GM19324 (cell line): ENCODE results near the gene ZNF410.
A peak's percentile ranks its signal among the peaks of the same experiment; 100 is the strongest.
"Not testable (repeated sequence)": the region's sequence is repeated elsewhere in the genome, so short reads cannot be mapped to it uniquely, and the experiment has no call there.

Experiments
- ATAC-seq: cut with Tn5 transposase; IDR thresholded peaks from one replicate; pipeline ENCODE4 v1.9.1; 2021; ENCODE audit warnings: mild to moderate bottlenecking, moderate library complexity; ENCODE audit not compliant: unreplicated experiment, low FRiP score

The ZNF410 gene

DNA sequence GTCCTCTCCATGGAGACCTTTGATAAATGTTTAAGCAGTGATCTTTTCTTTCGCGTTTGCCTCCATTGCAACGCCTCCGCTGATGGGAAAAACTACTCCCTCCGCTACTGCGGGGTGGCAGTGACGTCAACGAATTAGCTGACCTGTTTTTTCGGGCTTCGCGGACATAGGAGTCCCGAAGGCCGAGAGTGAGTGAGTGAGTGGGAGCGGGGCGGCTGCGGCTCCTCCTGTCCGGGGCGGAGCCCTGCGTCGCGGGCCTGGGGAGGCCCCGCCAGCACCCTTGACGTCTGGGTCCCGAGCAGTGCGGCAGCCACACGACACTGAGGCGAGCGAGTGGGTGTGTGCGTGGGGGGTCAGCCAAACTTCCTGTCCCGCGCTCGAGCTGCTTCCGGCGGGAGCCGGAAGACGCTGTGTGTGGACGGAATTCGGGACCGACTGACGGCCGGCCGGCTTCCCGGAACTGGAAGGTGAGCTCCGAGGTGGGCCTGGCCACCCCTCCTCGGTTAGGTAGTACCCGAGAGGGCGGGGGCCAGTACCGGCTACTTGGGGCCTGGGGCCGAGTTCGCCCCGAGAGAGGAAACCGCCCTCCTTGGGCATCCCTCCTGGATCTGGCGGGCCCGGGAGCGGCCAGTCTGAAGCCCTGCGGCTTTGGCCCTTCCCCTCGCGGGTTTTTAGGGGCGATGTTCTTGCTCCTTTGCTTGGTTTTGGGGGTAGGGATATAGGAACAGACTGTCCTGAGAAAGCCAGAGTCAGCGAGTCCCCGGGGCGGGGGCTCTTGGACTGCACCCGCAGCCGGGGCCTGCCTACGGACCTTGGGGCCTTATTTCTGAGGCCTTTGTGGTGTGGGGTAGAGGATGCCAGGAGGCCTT, at the start of gene ZNF410:
TSS of gene ZNF410 (plus strand) at position 411 of the 869 bp plus-strand sequence. CDS start 5,317 bp downstream, outside the sequence.
- ATAC-seq: peak; percentile 98

DNA sequence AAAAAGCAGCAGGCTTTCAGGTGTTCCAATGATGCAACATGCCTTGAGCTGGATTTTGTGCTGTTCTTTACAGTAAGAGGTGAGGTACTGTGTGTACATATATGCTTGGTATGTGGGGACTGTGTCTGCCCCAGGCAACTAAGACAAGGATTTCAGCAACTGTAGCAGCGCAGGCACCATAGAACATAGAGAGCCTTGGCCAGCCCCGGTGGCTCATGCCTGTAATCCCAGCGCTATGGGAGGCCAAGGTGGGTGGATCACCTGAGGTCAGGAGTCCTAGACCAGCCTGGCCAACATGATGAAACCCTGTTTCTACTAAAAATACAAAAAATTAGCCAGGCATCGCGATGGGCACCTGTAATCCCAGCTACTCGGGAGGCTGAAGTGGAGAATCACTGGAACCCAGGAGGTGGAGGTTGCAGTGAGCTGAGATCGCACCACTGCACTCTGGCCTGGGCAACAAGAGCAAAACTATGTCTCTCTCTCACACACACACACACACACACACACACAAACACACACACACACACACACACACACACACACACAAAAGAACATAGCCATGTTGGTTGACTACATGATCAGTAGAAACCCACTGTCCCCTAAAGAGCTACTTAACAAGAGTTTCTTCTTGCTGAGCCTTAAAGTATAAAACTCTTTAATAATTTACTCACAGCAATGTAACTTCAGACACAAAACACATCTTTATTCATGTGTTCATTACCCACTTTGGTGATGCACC, 48.2 kb upstream of the ZNF410 start:
- not testable (repeated sequence) for ATAC-seq

DNA sequence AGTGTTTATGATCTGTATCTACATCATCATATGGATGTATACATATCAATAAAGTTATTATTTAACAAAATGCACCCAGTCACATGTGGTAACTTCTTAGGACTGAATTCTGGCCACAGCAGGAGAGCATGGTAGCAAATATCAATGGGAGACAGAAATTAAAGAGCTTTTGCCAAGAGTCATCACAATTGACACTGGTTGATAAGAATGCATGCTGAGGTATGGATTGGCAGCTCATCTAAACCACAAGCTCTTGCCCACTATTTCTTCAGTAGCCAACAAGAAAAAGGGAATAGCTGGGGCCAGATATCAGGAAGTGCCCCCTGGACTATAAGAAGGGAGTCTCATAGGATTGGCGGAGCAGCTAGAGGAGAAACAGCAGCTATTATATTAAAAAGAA, 44.5 kb upstream of the ZNF410 start:
- no peak for ATAC-seq

GRCh38 chr14:73842851-73843250, 43.8 kb upstream of the ZNF410 start:
- ATAC-seq: no peak

- no peak for ATAC-seq
These were observed 43.4 kb upstream of the ZNF410 start for GRCh38 chr14:73843296-73843695.

DNA sequence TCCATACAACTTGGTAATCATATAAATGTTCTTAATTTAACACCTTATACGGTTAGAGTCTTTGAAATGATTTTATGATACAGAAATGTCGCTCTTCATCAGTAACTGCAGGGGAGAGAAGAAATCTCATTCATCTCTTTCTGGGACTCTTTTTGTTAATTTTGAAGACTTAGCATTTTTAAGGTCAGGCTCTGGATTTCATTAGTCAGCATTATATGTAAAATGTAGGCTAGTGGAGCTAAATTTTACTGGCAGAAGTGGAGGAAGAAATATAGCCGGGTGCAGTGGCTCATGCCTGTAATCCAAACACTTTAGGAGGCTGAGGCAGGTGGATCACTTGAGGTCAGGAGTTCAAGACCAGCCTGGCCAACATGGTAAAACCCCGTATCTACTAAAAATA, 39.7 kb upstream of the ZNF410 start:
- no peak for ATAC-seq

DNA sequence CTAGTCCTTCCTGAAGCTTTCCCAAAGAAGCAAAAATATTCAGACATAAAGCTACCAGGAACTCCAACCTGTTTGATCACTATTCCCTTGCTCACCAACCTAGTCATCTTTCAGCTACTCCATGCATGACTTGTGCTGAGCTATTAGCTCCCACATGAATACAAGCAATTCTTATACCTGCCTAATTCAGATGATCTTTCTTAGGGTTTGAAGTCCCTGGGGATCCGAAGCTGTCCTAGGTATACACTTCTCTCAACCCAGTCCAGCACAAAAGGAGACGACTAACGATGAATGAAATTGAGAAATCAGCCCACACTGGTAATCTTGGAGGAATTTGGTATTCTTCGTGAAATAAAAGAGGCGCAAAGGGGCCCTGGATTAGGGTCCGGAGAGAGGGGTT, 35.7 kb upstream of the ZNF410 start:
- no peak for ATAC-seq

DNA sequence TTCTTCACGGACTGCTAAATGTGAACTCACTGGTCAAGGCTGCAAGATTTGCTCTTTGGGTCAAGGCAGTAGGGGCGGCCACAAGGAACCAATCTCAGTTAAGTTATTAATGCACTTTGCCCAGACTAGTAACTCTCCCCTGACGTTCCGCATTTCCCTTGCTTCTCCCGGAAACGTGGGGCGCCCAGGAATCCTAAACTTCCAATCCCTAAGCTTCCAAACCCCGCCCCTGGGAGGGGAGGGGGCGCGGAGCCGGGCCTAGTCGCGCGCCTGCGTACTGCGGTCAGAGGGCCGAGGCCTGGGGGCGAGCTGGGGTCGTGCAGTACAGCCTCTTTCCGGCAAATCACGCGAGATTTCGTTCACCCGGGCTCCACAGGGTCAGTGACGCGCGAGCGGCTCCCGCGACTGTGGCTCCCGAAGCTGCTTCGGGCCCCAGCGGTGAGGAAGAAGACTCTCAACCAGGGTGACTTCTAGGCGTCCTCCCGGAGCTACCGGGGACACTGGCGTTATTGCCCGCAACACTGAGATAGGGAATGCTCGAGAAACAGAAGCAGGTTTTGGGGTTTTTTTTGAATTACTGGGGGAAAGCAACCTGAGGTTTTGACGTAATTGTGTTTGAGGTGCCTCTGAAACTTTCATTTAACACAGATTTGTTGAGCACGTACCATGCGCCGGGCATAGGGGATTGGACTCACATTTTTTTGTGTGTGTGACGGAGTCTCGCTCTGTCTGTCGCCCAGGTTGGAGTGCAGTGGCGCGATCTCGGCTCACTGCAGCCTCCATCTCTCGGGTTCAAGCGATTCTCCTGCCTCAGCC, 34.9 kb upstream of the ZNF410 start, which contains the start of gene PTGR2:
TSS of gene PTGR2 (plus strand) at position 265 of the 816 bp plus-strand sequence. CDS start 7,032 bp downstream, outside the sequence.
- ATAC-seq: peak; percentile 90

DNA sequence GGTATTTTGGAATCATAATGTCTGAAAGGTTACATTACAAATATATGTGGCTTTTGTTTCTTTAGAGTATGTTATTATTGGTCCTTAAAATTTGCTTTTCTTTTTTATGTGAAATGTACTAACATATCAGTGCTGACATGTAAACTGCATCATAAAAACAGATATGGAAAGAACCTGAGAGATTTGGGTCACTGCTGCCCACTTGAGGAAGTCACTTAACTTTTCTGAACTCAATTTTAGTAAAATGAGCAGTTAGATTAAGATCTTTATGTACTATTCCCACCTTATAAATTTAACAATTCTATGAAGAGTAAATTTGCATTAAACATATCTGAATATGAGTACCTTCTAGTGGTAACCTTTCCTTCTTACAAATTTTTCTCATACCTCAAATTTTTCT, 27.5 kb upstream of the ZNF410 start:
- ATAC-seq: no peak

DNA sequence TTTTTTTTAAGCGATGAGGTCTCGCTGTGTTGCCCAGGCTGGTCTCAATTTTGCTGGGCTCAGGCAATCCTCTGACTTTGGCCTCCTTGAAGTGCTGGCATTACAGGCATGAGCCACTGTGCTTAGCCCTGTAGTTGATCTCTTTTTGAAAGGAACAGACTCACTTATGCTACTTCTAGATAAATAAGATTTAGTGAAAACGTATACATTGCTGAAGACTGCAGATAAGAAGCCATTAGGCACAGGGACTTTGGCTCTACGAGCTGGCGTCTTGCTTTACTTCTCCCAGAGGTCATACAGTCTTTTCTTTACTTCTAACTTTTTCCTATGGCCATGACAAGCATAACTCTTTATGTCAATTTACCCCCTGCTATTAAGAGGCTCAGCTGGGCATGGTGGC, 25.6 kb upstream of the ZNF410 start:
- ATAC-seq: no peak

DNA sequence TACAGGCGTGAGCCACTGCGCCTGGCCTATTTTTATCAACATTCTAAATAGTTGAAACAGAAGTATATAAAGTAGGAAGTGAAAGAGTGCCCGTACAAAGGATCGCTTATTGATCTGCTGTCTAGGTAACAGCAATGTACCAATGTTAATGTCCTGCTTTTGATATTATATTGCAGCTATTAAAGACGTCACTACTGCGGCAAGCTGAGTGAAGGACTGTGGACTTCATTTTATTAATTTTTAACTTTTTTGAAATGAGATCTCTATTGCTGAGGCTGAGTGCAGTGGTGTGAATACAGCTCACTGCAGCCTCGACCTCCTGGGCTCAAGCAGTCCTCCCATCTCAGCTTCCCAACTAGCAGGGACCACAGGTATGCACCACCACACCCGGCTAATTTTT, 24.2 kb upstream of the ZNF410 start:
- no peak for ATAC-seq

DNA sequence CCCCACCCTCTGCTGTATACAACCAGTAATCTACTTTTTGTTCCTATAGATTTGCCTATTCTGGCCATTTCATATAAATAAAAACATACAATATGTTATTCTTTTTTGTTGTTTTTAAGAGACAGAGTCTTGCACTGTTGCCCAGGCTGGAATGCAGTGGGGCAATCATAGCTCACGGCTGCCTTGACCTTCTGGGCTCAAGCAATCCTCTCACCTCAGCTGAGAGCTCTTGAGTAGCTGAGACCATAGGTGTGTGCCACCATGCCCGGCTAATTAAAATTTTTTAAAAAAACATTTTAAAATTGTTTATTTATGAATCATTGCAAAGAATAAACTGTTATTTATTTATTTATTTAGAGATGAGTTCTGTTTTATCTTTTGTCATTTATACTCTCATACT, 23.4 kb upstream of the ZNF410 start:
- ATAC-seq: no peak

GRCh38 chr14:73865534-73866113, 21.0 kb upstream of the ZNF410 start:
- no peak for ATAC-seq

GRCh38 chr14:73869754-73870153, 16.9 kb upstream of the ZNF410 start:
- ATAC-seq: not testable (repeated sequence)

DNA sequence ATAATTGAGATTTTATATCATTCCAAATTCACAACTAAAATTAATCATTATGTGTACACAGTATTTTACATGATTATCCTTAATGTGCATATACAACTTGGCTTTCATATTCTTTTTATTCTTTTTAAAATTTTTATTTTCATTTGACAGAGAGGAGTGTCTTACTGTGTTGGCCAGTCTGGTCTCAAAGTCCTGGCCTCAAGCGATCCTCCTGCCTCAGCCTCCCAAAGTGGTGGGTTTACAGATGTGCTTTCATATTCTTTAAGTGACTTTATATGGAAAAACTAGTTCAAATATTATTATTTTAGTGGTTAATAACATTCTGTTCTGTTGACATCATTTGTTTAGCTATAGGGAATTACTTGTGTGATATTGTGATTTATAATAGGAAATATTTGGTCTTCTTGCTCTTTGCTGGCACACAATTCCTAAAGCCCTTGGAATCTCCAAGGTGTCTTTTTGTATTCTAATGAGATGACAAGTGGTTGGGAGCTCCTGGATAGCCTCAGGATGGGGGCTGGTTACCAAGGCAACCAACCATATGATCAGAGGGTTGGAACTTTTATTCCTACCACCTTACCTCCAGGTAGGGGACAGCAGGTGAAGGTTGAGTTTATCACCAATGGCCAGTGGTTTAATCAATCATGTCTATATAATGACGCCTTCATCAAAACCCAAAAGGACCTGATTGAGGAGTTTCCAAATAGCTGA, 16.0 kb upstream of the ZNF410 start:
- ATAC-seq: no peak

DNA sequence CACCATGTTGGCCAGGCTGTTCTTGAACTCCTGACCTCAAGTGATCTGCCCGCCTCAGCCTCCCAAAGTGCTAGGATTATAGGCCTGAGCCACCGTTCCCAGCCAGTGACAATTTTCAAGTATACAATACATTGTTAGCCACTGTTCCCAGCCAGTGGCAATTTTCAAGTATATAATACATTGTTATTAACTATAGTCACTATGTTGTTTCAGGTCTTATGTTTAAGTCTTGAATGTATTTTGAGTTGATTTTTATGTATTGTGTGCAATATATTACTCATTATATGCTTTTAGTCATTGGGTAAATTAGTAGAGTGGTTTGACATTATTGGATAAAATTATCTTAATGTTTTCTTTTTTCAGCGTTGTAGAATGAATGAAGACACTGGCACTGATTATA, 13.0 kb upstream of the ZNF410 start:
- no peak for ATAC-seq

- ATAC-seq: no peak
These were observed 8.9 kb upstream of the ZNF410 start for GRCh38 chr14:73877790-73878189.

DNA sequence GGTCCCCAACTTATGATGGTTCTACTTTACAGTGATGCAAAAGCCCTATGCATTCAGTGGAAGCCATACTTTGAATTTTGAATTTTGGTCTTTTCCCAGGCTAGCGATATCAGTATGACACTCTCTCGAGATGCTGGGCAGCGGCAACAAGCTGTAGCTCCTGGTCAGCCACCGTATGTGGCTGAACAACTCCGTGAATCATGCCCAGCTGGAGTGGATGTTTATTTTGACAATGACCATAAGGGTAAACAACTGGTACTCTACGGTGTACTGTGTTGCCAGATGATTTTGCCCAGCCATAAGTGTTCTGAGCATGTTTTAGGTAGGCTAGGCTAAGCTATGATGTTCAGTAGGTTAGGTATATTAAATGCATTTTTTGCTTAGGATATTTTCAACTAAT, 8.2 kb upstream of the ZNF410 start:
- no peak for ATAC-seq

- no peak for ATAC-seq
These were observed 7.6 kb upstream of the ZNF410 start for GRCh38 chr14:73879027-73879426.
